Measurements from ENCODE around the gene GABARAP.

Gene GABARAP

GRCh38 chr17:7221278-7222092 is 20.8 kb downstream of the GABARAP start:
- no peak overlapping the region for H3K4me3 ChIP-seq (ENCODE audit: low read length)

GRCh38 chr17:7220593-7221277 is 21.5 kb downstream of the GABARAP start:
- Histone ChIP-seq H3K4me3 (ENCODE audit: low read length) (peak overlapping the region; percentile 71; the same call in 1 of the 2 replicates), H3K4me1 (ENCODE audit: control insufficient read depth, insufficient read depth, low read length) (peaks cover 3% of the 10 kb centered on the region), H3K36me3 (ENCODE audit: control insufficient read depth, insufficient read depth, low read length) (peaks cover 29% of the 10 kb centered on the region), H3K27ac (ENCODE audit: low read length) (no peak overlapping the region), H3K27me3 (ENCODE audit: control insufficient read depth, insufficient read depth, low read length) (no peaks in the 10 kb centered on the region), H3K9me3 (ENCODE audit: control insufficient read depth, insufficient read depth, low read length) (no peaks in the 10 kb centered on the region)
- WGBS (ENCODE audit: insufficient coverage, insufficient read length): no CpG with 5 or more reads among the region's 11 CpGs
- no peak for DNase-seq (ENCODE audit: low read depth, low spot score)

More at GRCh38 chr17:7221278-7222092, 20.8 kb downstream of the GABARAP start:
- Histone ChIP-seq H3K36me3 (ENCODE audit: control insufficient read depth, insufficient read depth, low read length) (peaks cover 34% of the 10 kb centered on the region), H3K4me1 (ENCODE audit: control insufficient read depth, insufficient read depth, low read length) (peaks cover 1% of the 10 kb centered on the region; the same call in 1 of the 2 replicates), H3K27me3 (ENCODE audit: control insufficient read depth, insufficient read depth, low read length) (no peaks in the 10 kb centered on the region), H3K27ac (ENCODE audit: low read length) (no peak overlapping the region), H3K9me3 (ENCODE audit: control insufficient read depth, insufficient read depth, low read length) (no peaks in the 10 kb centered on the region)
- no CpG with 5 or more reads among the region's 10 CpGs for whole genome bisulfite sequencing (ENCODE audit: insufficient coverage, insufficient read length)
- no peak for DNase-seq (ENCODE audit: low read depth, low spot score)

GRCh38 chr17:7219812-7220592 is 22.2 kb downstream of the GABARAP start, which contains the start of the genes ACADVL and DLG4:
ACADVL (plus strand) TSS chr17:7219938; CDS start chr17:7219985, 47 bp downstream.
DLG4 (minus strand) TSS chr17:7219836.
- peak within 1 kb of the TSS; percentile 71 for H3K4me3 ChIP-seq (ENCODE audit: low read length)
- H3K27me3 ChIP-seq (ENCODE audit: control insufficient read depth, insufficient read depth, low read length): no peaks in the 10 kb centered on the region
- peaks cover 3% of the 10 kb centered on the region for H3K4me1 ChIP-seq (ENCODE audit: control insufficient read depth, insufficient read depth, low read length)
- WGBS (ENCODE audit: insufficient coverage, insufficient read length): no CpG with 5 or more reads among the region's 63 CpGs
- no peaks in the 10 kb centered on the region for H3K9me3 ChIP-seq (ENCODE audit: control insufficient read depth, insufficient read depth, low read length)
- peaks cover 29% of the 10 kb centered on the region for H3K36me3 ChIP-seq (ENCODE audit: control insufficient read depth, insufficient read depth, low read length)
- H3K27ac ChIP-seq (ENCODE audit: low read length): no peak within 1 kb of the TSS
- DNase-seq (ENCODE audit: low read depth, low spot score): peak; percentile 61

- H3K27ac ChIP-seq (ENCODE audit: low read length): no peak overlapping the region
- H3K27me3 ChIP-seq (ENCODE audit: control insufficient read depth, insufficient read depth, low read length): no peaks in the 10 kb centered on the region
- WGBS (ENCODE audit: insufficient coverage, insufficient read length): no CpG with 5 or more reads among the region's 12 CpGs
- no peaks in the 10 kb centered on the region for H3K9me3 ChIP-seq (ENCODE audit: control insufficient read depth, insufficient read depth, low read length)
- H3K4me3 ChIP-seq (ENCODE audit: low read length): peak overlapping the region; percentile 71; the same call in 1 of the 2 replicates
- DNase-seq (ENCODE audit: low read depth, low spot score): no peak
- H3K36me3 ChIP-seq (ENCODE audit: control insufficient read depth, insufficient read depth, low read length): peaks cover 25% of the 10 kb centered on the region
- H3K4me1 ChIP-seq (ENCODE audit: control insufficient read depth, insufficient read depth, low read length): peaks cover 3% of the 10 kb centered on the region
These were observed 22.9 kb downstream of the GABARAP start for GRCh38 chr17:7219229-7219811.

- no peaks in the 10 kb centered on the region for H3K27me3 ChIP-seq (ENCODE audit: control insufficient read depth, insufficient read depth, low read length)
- no peaks in the 10 kb centered on the region for H3K9me3 ChIP-seq (ENCODE audit: control insufficient read depth, insufficient read depth, low read length)
- H3K36me3 ChIP-seq (ENCODE audit: control insufficient read depth, insufficient read depth, low read length): peaks cover 19% of the 10 kb centered on the region
- no peak for DNase-seq (ENCODE audit: low read depth, low spot score)
- no peak overlapping the region for H3K27ac ChIP-seq (ENCODE audit: low read length)
- peaks cover 3% of the 10 kb centered on the region for H3K4me1 ChIP-seq (ENCODE audit: control insufficient read depth, insufficient read depth, low read length)
- H3K4me3 ChIP-seq (ENCODE audit: low read length): no peak overlapping the region
- WGBS (ENCODE audit: insufficient coverage, insufficient read length): no CpG with 5 or more reads among the region's 6 CpGs
These were observed 23.5 kb downstream of the GABARAP start for GRCh38 chr17:7218758-7219157.

- DNase-seq (ENCODE audit: low read depth, low spot score): no peak
- Histone ChIP-seq H3K4me3 (ENCODE audit: low read length) (no peak overlapping the region), H3K36me3 (ENCODE audit: control insufficient read depth, insufficient read depth, low read length) (peaks cover 13% of the 10 kb centered on the region; the same call in 1 of the 2 replicates), H3K9me3 (ENCODE audit: control insufficient read depth, insufficient read depth, low read length) (no peaks in the 10 kb centered on the region), H3K27ac (ENCODE audit: low read length) (no peak overlapping the region), H3K4me1 (ENCODE audit: control insufficient read depth, insufficient read depth, low read length) (peaks cover 3% of the 10 kb centered on the region), H3K27me3 (ENCODE audit: control insufficient read depth, insufficient read depth, low read length) (no peaks in the 10 kb centered on the region)
- no CpG with 5 or more reads among the region's 6 CpGs for WGBS (ENCODE audit: insufficient coverage, insufficient read length)
These were observed 24.1 kb downstream of the GABARAP start for GRCh38 chr17:7218166-7218565.

GRCh38 chr17:7217113-7217987 is 24.9 kb downstream of the GABARAP start:
- no peak for DNase-seq (ENCODE audit: low read depth, low spot score)
- Histone ChIP-seq H3K27me3 (ENCODE audit: control insufficient read depth, insufficient read depth, low read length) (no peaks in the 10 kb centered on the region), H3K27ac (ENCODE audit: low read length) (no peak overlapping the region), H3K36me3 (ENCODE audit: control insufficient read depth, insufficient read depth, low read length) (peaks cover 7% of the 10 kb centered on the region; the same call in 1 of the 2 replicates), H3K9me3 (ENCODE audit: control insufficient read depth, insufficient read depth, low read length) (no peaks in the 10 kb centered on the region), H3K4me3 (ENCODE audit: low read length) (peak overlapping the region; percentile 35; the same call in 1 of the 2 replicates), H3K4me1 (ENCODE audit: control insufficient read depth, insufficient read depth, low read length) (peaks cover 3% of the 10 kb centered on the region)
- WGBS (ENCODE audit: insufficient coverage, insufficient read length): no CpG with 5 or more reads among the region's 32 CpGs

GRCh38 chr17:7216242-7217112 is 25.8 kb downstream of the GABARAP start:
- no peak for DNase-seq (ENCODE audit: low read depth, low spot score)
- Histone ChIP-seq H3K36me3 (ENCODE audit: control insufficient read depth, insufficient read depth, low read length) (0 out of 2 replicates have a peak, but pooled peaks cover 3% of the 10 kb centered on the region), H3K27ac (ENCODE audit: low read length) (no peak overlapping the region), H3K27me3 (ENCODE audit: control insufficient read depth, insufficient read depth, low read length) (no peaks in the 10 kb centered on the region), H3K4me1 (ENCODE audit: control insufficient read depth, insufficient read depth, low read length) (peaks cover 3% of the 10 kb centered on the region), H3K4me3 (ENCODE audit: low read length) (peak overlapping the region; percentile 35; the same call in 1 of the 2 replicates), H3K9me3 (ENCODE audit: control insufficient read depth, insufficient read depth, low read length) (no peaks in the 10 kb centered on the region)
- WGBS (ENCODE audit: insufficient coverage, insufficient read length): no CpG with 5 or more reads among the region's 7 CpGs

Measured in iPS DF 6.9 (cell line).